SK-N-SH treated with all-trans-retinoic acid at 6 μM for 48 hours (cell line): ENCODE measurements around the gene SLX9.

ENCODE experiments used
- ATAC-seq: fragments of 200-7000 bp; cut with Tn5 transposase; 3 replicates; pipeline ENCODE4 v1.9.1; 2020; ENCODE audit warnings: mild to moderate bottlenecking, moderate library complexity
- ARNTL ChIP-seq: fragments of 450-650 bp; formaldehyde crosslinking; IDR thresholded peaks from 2 replicates; pipeline ENCODE4 v1.5.0; 2020; ENCODE audit warnings: low read depth, mild to moderate bottlenecking, moderate library complexity, borderline replicate concordance
- BACH2 ChIP-seq: fragments of 250-450 bp; sonication (Bioruptor Pico); IDR thresholded peaks from 2 replicates; pipeline ENCODE4 v1.9.0; 2021; ENCODE audit warnings: mild to moderate bottlenecking, borderline replicate concordance
- CREB5 ChIP-seq: fragments of 250-450 bp; sonication (Bioruptor Pico); IDR thresholded peaks from 2 replicates; pipeline ENCODE4 v1.5.1; 2020; ENCODE audit warnings: low read depth, mild to moderate bottlenecking, moderate library complexity
- CSRNP3 ChIP-seq: fragments of 250-450 bp; sonication (Bioruptor Pico); IDR thresholded peaks from 2 replicates; pipeline ENCODE4 v1.5.1; 2021; ENCODE audit warnings: mild to moderate bottlenecking, moderate library complexity
- ESRRG ChIP-seq: fragments of 250-450 bp; sonication (Bioruptor Pico); IDR thresholded peaks from 2 replicates; pipeline ENCODE4 v1.6.1; 2021; ENCODE audit warnings: mild to moderate bottlenecking
- ISL1 ChIP-seq: fragments of 250-450 bp; sonication (Bioruptor Pico); IDR thresholded peaks from 2 replicates; pipeline ENCODE4 v2.1.2; 2022; ENCODE audit warnings: mild to moderate bottlenecking, moderate library complexity
- OSR1 ChIP-seq: fragments of 250-450 bp; sonication (Bioruptor Pico); IDR thresholded peaks from 2 replicates; pipeline ENCODE4 v1.8.0; 2022; ENCODE audit warnings: moderate library complexity, mild to moderate bottlenecking, inconsistent platforms
- PATZ1 ChIP-seq: fragments of 250-450 bp; sonication (Bioruptor Pico); IDR thresholded peaks from 2 replicates; pipeline ENCODE4 v1.8.0; 2020; ENCODE audit warnings: mild to moderate bottlenecking, moderate library complexity, borderline replicate concordance
- POU6F1 ChIP-seq: fragments of 250-450 bp; sonication (Bioruptor Pico); IDR thresholded peaks from 2 replicates; pipeline ENCODE4 v1.8.0; 2021; ENCODE audit warnings: low read depth, mild to moderate bottlenecking, moderate library complexity, borderline replicate concordance
- PPARA ChIP-seq: fragments of 250-450 bp; sonication (Bioruptor Pico); IDR thresholded peaks from 2 replicates; pipeline ENCODE4 v1.5.0; 2020; ENCODE audit warnings: mild to moderate bottlenecking, borderline replicate concordance
- RARB ChIP-seq: fragments of 250-450 bp; sonication (Bioruptor Pico); IDR thresholded peaks from 2 replicates; pipeline ENCODE4 v1.8.0; 2021; ENCODE audit warnings: mild to moderate bottlenecking, moderate library complexity
- SNAI2 ChIP-seq: fragments of 250-450 bp; sonication (Bioruptor Pico); IDR thresholded peaks from 2 replicates; pipeline ENCODE4 v1.5.0; 2020; ENCODE audit warnings: mild to moderate bottlenecking, moderate library complexity
- TCF4 ChIP-seq: fragments of 250-450 bp; sonication (Bioruptor Pico); IDR thresholded peaks from 2 replicates; pipeline ENCODE4 v1.8.0; 2021; ENCODE audit warnings: mild to moderate bottlenecking, moderate library complexity, borderline replicate concordance
- TOX ChIP-seq: fragments of 250-450 bp; sonication (Bioruptor Pico); IDR thresholded peaks from 2 replicates; pipeline ENCODE4 v1.8.0; 2021; ENCODE audit warnings: mild to moderate bottlenecking, moderate library complexity, borderline replicate concordance
- ZC3H10 ChIP-seq: fragments of 250-450 bp; sonication (Bioruptor Pico); IDR thresholded peaks from 2 replicates; pipeline ENCODE4 v1.5.1; 2021; ENCODE audit warnings: mild to moderate bottlenecking, moderate library complexity
- ZFP3 ChIP-seq: fragments of 250-450 bp; sonication (Bioruptor Pico); IDR thresholded peaks from 2 replicates; pipeline ENCODE4 v1.5.0; 2020; ENCODE audit warnings: mild to moderate bottlenecking, moderate library complexity
- ZNF565 ChIP-seq: fragments of 450-650 bp; formaldehyde crosslinking; conservative IDR thresholded peaks from 2 replicates; pipeline ENCODE4 v1.5.0; 2020; ENCODE audit warnings: low read depth, mild to moderate bottlenecking, moderate library complexity
- ZNF8 ChIP-seq: fragments of 450-650 bp; formaldehyde crosslinking; IDR thresholded peaks from 2 replicates; pipeline ENCODE4 v1.5.0; 2020; ENCODE audit warnings: mild to moderate bottlenecking, moderate library complexity

The SLX9 gene

GRCh38 chr21:45016031-45016405, 76.2 kb downstream of the SLX9 start (continued):
- TF ChIP-seq CSRNP3 (CRISPR knock-in tag) (no peak), ZFP3 (CRISPR knock-in tag) (no peak), ESRRG (no peak), SNAI2 (CRISPR knock-in tag) (no peak), ARNTL (CRISPR knock-in tag) (no peak)

GRCh38 chr21:45016406-45017038, 76.7 kb downstream of the SLX9 start:
- no peak for TF ChIP-seq RARB (CRISPR knock-in tag)
- TF ChIP-seq PPARA (CRISPR knock-in tag), result no peak
- TF ChIP-seq PATZ1 (CRISPR knock-in tag), result no peak
- no peak for TF ChIP-seq CREB5 (CRISPR knock-in tag)
- no peak for TF ChIP-seq OSR1 (CRISPR knock-in tag)
- no peak for ATAC-seq

GRCh38 chr21:45017039-45017960, 77.5 kb downstream of the SLX9 start:
- ATAC-seq, result no peak
- TF ChIP-seq CREB5 (CRISPR knock-in tag) (no peak), TOX (CRISPR knock-in tag) (no peak), BACH2 (CRISPR knock-in tag) (no peak), ZC3H10 (CRISPR knock-in tag) (no peak), ZNF565 (CRISPR knock-in tag) (no peak), ESRRG (no peak), ZNF8 (CRISPR knock-in tag) (no peak), TCF4 (CRISPR knock-in tag) (no peak), POU6F1 (no peak), ISL1 (CRISPR knock-in tag) (no peak)
